HG02678 (cell line): ENCODE data around the gene USP48.

ENCODE experiments used
- ATAC-seq: cut with Tn5 transposase; IDR thresholded peaks from one replicate; pipeline ENCODE4 v1.9.1; 2021; ENCODE audit warnings: mild to moderate bottlenecking, moderate library complexity; ENCODE audit not compliant: unreplicated experiment

Gene USP48

GRCh38 chr1:21749859-21750468 is 33.0 kb downstream of the USP48 start:
- no peak for ATAC-seq

- ATAC-seq: no peak
These were observed 33.8 kb downstream of the USP48 start for GRCh38 chr1:21749109-21749508.

- ATAC-seq: no peak
These were observed 39.5 kb downstream of the USP48 start for GRCh38 chr1:21743476-21743875.

DNA sequence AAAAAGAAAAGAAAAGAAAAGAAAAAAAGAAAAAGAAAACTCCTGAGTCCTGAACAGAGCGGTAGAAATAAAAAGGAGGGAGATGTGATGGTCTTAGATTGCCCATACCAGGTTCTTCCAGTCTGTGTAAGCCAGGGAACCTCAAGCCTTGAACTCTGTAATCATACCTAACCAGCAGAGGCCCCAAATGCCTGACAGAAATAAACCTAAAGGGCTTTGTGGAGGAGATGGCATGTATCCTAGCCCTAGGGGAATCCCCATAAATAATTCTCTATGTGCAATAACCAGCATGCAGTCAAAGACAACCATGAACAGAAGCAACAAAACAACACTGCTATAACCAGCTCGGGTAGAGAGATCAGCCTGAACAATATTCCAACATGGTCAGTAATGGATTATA is 40.4 kb downstream of the USP48 start:
- ATAC-seq: no peak

- ATAC-seq: no peak
These were observed 41.7 kb downstream of the USP48 start for GRCh38 chr1:21741206-21741605.

DNA sequence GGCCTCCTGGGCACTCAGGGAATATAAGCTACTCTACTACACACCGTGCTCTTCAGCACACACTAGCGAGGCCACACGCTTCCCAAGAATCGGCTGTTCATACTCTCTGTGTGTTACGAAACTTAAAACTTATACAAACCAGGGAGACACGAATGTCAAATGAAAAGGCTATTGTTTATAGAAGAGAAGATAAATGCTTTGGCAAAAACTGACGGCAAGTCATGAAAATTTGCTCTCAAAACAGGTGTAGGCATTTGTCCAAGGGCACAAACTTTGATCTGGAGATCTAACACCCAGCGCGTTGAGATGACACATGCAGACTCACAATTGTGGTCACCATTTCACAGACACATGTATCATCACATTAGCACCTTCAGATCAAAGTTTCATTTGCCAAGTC is 46.1 kb downstream of the USP48 start:
- ATAC-seq: no peak

DNA sequence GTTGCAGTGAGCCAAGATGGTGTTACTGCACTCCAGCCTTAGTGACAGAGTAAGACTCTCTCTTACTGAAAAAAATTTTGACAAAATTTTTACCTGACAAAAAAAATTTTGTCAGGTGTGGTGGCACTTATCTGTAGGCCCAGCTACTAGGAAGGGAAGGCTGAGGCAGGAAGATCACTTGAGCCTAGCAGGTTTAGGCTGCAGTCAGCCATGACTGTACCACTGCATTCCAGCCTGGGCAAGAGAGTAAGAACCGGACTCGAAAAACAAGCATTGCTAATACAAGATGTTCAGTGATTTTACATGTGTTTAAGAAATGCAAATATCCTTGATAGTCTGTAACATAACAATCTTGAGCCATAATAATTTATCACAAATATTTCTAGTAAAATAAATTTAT is 46.9 kb downstream of the USP48 start:
- no peak for ATAC-seq

- no peak for ATAC-seq
These were observed 48.4 kb downstream of the USP48 start for GRCh38 chr1:21734526-21734925.

- no peak for ATAC-seq
These were observed 50.3 kb downstream of the USP48 start for GRCh38 chr1:21732664-21733063.

DNA sequence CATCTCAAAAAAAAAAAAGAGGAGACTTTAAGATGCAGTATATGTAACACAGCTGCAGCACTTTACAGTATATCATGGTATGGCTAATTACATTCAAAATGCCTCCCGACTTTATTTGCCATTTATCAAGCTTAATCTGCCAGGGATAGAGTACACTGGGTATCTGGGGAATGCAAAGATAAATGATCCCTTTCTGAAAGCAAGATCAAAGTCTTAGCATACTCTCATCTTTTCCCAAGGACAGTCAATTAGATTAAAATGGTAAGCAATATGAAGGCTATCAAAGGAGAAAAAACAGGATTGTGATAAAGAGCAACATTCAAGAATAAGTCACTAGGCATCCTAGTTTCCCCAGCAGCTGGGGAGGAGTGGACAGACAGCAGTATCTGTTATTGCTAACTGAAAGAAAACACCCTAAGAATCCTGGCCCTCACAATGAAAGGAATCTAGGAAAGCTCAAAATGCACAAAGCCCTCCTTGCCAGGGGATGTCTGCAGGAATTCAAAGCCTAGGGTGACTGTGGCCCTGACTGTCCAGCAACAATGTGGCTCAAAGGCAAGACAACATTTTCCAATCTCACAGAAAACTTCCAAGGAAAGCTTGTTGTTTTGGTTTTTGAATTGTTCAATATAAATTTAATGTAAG is 57.1 kb downstream of the USP48 start:
- ATAC-seq: no peak

DNA sequence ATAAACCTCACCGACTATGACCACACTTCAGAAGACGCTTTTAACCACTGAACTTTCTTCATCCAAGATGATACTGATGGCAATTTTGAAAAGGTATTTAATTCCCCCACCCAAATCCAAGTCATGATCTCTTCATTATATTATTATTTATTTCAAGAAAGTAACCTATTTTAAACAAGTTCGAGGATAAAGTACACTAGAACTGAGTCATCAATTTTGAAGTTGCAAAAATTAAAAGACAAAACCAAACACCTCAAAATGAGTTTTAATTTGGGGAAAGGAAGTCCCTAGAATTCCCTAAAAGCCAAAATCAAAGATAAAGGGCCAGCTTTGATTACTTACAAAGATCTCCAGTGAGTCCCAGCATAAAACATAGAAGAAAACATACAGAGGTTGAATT is 58.4 kb downstream of the USP48 start:
- no peak for ATAC-seq

DNA sequence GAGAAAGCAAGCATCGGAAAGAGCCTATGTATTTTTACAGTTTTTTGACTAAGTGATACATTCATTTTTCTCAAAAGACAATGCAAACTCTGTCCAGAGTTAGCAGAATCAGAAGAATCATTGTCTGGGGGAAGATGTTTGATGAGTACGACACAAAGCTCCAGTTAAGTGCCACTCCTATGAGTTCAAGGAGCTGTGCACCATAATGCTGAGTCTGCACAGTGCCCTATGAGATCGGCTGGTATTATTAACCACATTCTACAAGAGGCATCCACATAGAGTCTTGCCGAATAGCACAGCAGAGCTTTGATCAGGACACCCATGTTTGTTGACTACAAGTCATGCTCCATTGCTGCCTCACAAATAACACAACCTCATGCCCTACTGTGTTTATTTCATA is 58.9 kb downstream of the USP48 start:
- ATAC-seq: no peak

GRCh38 chr1:21721295-21721985 is 61.5 kb downstream of the USP48 start:
- no peak for ATAC-seq

DNA sequence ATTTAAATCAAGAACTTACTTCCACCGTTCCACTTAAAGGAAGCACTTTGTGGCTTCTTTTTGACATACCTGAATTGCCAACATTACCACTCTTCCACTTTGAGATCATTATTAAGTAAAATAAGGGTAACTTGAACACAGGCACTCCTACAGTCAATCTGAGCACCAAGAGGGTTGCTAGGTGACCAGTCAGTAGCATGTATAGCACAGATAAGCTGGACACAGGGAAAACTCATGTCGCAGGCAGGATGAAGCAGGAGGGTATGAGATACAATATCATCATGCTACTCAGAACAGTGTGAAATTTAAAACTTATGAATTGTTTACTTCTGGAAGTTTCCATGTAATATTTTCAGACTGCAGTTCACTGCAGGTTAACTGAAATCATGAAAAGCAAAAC is 66.8 kb downstream of the USP48 start:
- no peak for ATAC-seq

DNA sequence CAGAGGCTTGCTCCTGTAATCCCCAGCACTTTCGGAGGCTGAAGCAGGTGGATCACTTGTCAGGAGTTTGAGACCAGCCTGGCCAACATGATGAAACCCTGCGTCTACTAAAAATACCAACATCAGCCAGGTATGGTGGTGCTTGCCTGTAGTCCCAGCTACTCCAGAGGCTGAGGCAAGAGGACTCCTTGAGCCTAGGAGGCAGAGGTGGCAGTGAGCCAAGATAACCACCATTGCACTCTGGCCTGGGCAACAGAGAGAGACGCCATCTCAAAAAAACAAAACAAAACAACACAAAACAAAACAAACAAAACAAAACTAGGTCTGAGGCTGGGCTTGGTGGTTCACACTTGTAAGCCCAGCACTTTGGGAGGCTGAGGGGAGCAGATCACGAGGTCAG is 75.1 kb downstream of the USP48 start:
- no peak for ATAC-seq

DNA sequence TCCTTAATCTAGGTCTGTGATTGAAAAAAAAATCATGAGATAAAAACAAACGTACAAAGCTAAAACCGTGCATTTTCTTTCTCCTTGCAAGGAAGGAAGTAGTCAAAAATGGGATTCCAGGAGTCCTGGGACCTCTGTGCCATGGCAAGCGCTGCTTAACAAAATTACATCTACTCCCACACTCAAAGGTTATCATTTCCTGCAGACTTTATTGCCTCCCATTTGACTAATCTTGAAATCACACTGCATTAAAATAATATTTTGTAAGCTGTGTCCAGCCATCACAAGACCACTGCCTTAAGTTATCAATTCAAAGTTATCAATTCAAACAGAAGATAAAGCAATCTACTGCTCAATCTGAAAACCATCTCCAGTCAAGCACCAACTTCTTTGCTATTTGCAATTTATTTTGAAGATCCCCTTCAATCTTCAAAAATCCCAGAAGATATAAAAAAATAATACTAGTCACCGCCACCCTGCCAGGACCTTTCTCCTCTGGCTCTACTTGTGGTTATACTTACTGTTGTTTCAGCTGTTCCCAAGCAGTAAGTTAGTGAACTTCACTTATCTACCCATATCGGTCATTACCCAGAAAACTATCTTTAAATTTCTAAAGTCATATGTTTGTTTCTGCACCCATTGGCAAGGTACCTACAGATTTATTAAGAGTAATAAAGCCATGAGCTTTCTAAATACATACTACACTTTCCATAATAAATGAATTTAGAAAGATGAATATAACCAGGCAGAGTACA is 75.7 kb downstream of the USP48 start:
- ATAC-seq: no peak

DNA sequence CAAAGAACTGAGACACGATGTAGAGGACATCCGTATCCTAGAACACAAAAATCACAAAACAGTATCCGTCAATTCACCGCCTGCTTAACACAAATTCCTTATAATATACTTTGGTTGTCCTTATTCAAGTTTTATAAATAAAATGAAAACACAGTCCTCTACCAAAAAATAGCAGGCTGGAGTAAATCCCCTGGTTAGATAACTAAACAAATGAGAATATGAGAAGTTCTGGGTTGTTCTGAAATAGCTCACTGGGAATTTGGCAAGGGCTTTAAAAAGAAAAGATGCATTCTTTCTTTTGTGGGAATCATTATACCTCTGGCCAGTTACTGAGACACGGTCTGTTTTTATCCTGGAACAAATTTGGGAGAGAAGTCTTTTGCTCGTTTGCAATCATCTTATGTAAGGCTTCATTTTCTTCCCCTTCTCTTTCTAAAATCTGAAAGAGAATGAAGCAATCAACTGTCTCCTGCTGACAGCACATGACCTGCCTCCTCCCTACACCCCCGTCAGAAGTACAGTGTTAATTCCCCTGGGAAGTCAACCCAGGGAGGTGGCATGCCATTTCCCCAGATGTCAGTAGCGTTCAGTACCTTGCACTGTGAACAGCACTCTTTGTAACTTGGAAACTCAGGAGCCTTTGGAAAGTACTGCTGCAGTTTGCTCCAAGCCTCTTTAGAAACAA is 76.7 kb downstream of the USP48 start:
- ATAC-seq: no peak

- ATAC-seq: no peak
These were observed 77.5 kb downstream of the USP48 start for GRCh38 chr1:21705303-21705980.

DNA sequence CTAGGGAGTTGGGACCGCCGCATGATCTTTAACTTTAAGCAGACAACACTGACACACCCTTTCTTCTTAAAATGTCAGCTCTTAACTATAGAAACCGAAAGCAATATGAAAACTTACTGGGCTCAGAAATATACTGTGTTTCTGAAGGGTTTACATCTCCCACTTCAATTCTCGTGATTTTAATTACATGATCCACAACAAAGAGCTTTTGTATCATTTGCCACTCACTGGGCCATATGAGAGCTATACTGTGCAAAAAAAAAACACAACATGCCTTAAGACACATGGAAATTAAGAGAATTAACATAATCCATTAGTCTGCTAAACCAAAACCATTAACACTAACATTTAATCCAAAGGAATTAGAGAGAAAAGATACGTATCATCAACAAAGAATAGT is 78.8 kb downstream of the USP48 start:
- ATAC-seq: no peak

DNA sequence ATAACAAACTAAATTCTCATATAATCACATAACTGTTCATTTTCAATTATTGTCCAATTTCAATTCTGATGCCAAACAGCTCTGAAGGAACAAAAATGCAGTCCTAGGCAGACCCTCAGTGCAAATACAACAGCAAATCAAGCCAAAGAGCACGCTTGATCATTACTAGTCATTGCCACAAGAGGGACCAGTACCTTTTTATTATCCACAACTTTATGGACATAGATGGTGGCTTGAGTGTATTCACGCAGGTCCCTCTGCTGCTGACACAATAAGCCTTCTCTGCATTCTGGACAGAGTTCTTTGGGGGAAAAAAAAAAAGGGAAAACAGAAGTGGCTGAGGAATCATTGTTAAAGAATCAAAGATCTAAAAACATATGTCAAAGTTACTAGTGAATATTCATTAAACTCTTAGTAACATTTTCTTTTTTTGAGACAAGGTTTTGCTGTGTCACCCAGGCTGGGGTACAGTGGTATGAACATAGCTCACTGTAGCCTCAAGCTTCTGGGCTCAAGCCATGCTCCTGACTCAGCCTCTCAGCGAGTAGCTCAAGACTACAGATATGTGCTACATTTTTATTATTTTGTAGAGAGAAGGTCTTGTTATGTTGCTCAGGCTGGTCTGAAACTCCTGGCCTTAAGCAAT is 79.5 kb downstream of the USP48 start:
- ATAC-seq: no peak
